H9 (cell line): Measurements from ENCODE around the gene SYDE2. TPM values are rescaled to one million over a fixed set of nuclear protein-coding genes. Genes with fewer than 3 reads are reported as not detected.
A peak's percentile ranks its signal among the peaks of the same experiment; 100 is the strongest.

Experiments
- DNase-seq: peaks from one replicate; pipeline ENCODE4 v3.0.0-alpha.2; 2017
- H2AFZ ChIP-seq: one replicate; pipeline ENCODE4 v1.6.1; 2013; ENCODE audit warnings: mild to moderate bottlenecking, low read length, control low read depth, moderate library complexity
- H2AK5ac ChIP-seq: 2 replicates; pipeline ENCODE4 v1.6.1; 2013; ENCODE audit warnings: low read length, control low read depth, mixed read lengths; ENCODE audit not compliant: insufficient read length
- H2BK120ac ChIP-seq: one replicate; pipeline ENCODE4 v1.6.1; 2013; ENCODE audit warnings: low read depth, mild to moderate bottlenecking, low read length, control low read depth, inconsistent platforms; ENCODE audit not compliant: poor library complexity, severe bottlenecking
- H2BK12ac ChIP-seq: 2 replicates; pipeline ENCODE4 v1.6.1; 2013; ENCODE audit warnings: low read length, control low read depth, mixed read lengths, low read depth; ENCODE audit not compliant: insufficient read length
- H2BK15ac ChIP-seq: 2 replicates; pipeline ENCODE4 v1.6.1; 2013; ENCODE audit warnings: low read depth, low read length, control low read depth
- H2BK20ac ChIP-seq: one replicate; pipeline ENCODE4 v1.6.1; 2013; ENCODE audit warnings: low read depth, mild to moderate bottlenecking, low read length, control low read depth, inconsistent platforms; ENCODE audit not compliant: poor library complexity, severe bottlenecking
- H2BK5ac ChIP-seq: 2 replicates; pipeline ENCODE4 v1.6.1; 2013; ENCODE audit warnings: low read length, control low read depth, mixed read lengths; ENCODE audit not compliant: insufficient read length
- H3K14ac ChIP-seq: 2 replicates; pipeline ENCODE4 v1.6.1; 2013; ENCODE audit warnings: low read length, control low read depth; ENCODE audit not compliant: insufficient read depth
- H3K18ac ChIP-seq: 2 replicates; pipeline ENCODE4 v1.6.1; 2013; ENCODE audit warnings: low read depth, mild to moderate bottlenecking, mixed read lengths, low read length, control low read depth; ENCODE audit not compliant: insufficient read length
- H3K23ac ChIP-seq: 2 replicates; pipeline ENCODE4 v1.6.1; 2013; ENCODE audit warnings: low read length, control low read depth, mixed read lengths, low read depth; ENCODE audit not compliant: insufficient read length
- H3K23me2 ChIP-seq: 2 replicates; pipeline ENCODE4 v1.6.1; 2013; ENCODE audit warnings: low read depth, mild to moderate bottlenecking, mixed read lengths, low read length, control low read depth; ENCODE audit not compliant: insufficient read length, poor library complexity, severe bottlenecking
- H3K27ac ChIP-seq: 2 replicates; pipeline ENCODE4 v1.5.1; 2013; ENCODE audit warnings: low read length, control low read depth, mixed read lengths, low read depth; ENCODE audit not compliant: insufficient read length
- H3K27me3 ChIP-seq: 2 replicates; pipeline ENCODE4 v1.6.1; 2013; ENCODE audit warnings: low read length, control low read depth, inconsistent platforms; ENCODE audit not compliant: insufficient read depth
- H3K4ac ChIP-seq: 2 replicates; pipeline ENCODE4 v1.6.1; 2013; ENCODE audit warnings: low read depth, mild to moderate bottlenecking, control low read depth, inconsistent platforms, low read length, moderate library complexity
- H3K4me1 ChIP-seq: 2 replicates; pipeline ENCODE4 v1.6.1; 2013; ENCODE audit warnings: low read length, control low read depth, inconsistent platforms; ENCODE audit not compliant: insufficient read depth
- H3K4me2 ChIP-seq: 2 replicates; pipeline ENCODE4 v1.6.1; 2013; ENCODE audit warnings: low read length, control low read depth, mixed read lengths; ENCODE audit not compliant: insufficient read length, insufficient read depth
- H3K56ac ChIP-seq: 2 replicates; pipeline ENCODE4 v1.6.1; 2013; ENCODE audit warnings: low read depth, mild to moderate bottlenecking, mixed read lengths, low read length, control low read depth; ENCODE audit not compliant: insufficient read length
- H3K79me1 ChIP-seq: 2 replicates; pipeline ENCODE4 v1.6.1; 2013; ENCODE audit warnings: low read depth, mild to moderate bottlenecking, moderate library complexity, low read length, control low read depth, inconsistent platforms; ENCODE audit not compliant: insufficient read depth, poor library complexity, severe bottlenecking
- H3K79me2 ChIP-seq: 2 replicates; pipeline ENCODE4 v1.6.1; 2013; ENCODE audit warnings: low read length, control low read depth, inconsistent platforms; ENCODE audit not compliant: insufficient read depth
- H3K9ac ChIP-seq: 2 replicates; pipeline ENCODE4 v1.6.1; 2013; ENCODE audit warnings: low read length, control low read depth, mixed read lengths; ENCODE audit not compliant: insufficient read length; ENCODE audit errors: extremely low read depth
- H3K9me3 ChIP-seq: one replicate; pipeline ENCODE4 v1.6.1; 2013; ENCODE audit warnings: low read depth, low read length, inconsistent platforms; ENCODE audit not compliant: control insufficient read depth
- H3T11ph ChIP-seq: one replicate; pipeline ENCODE4 v1.6.1; 2013; ENCODE audit warnings: mild to moderate bottlenecking, low read length, control low read depth, inconsistent platforms
- H4K20me1 ChIP-seq: one replicate; pipeline ENCODE4 v1.6.1; 2013; ENCODE audit not compliant: control insufficient read depth, insufficient read length, insufficient read depth
- H4K5ac ChIP-seq: 2 replicates; pipeline ENCODE4 v1.6.1; 2013; ENCODE audit warnings: low read depth, mild to moderate bottlenecking, mixed read lengths, low read length, control low read depth; ENCODE audit not compliant: insufficient read length
- H4K8ac ChIP-seq: replicated peaks from 2 replicates; pipeline ENCODE4 v1.6.1; 2013; ENCODE audit warnings: low read length, control low read depth, mixed read lengths, low read depth; ENCODE audit not compliant: insufficient read length
- H4K91ac ChIP-seq: 2 replicates; pipeline ENCODE4 v1.6.1; 2013; ENCODE audit warnings: low read depth, mild to moderate bottlenecking, moderate library complexity, mixed read lengths, low read length, control low read depth; ENCODE audit not compliant: insufficient read length
- H3K27ac Mint-ChIP-seq, 3 experiments: 2 replicates in 2 of 3; 3 replicates in 1 of 3; pipeline ENCODE4 v1.8.0; 2020 to 2021; ENCODE audit warnings: mixed read lengths in 3 of 3, mild to moderate bottlenecking in 1 of 3, moderate library complexity in 1 of 3
- H3K27me3 Mint-ChIP-seq: 2 replicates; pipeline ENCODE4 v1.8.0; 2021; ENCODE audit warnings: low read depth, mild to moderate bottlenecking, moderate library complexity, mixed read lengths
- H3K36me3 Mint-ChIP-seq, 3 experiments: 2 replicates in 2 of 3; 3 replicates in 1 of 3; pipeline ENCODE4 v1.8.0; 2020 to 2021; ENCODE audit warnings: low read depth in 3 of 3, mixed read lengths in 3 of 3; ENCODE audit not compliant: insufficient read depth in 1 of 3
- H3K4me1 Mint-ChIP-seq, 2 experiments: 2 replicates each; pipeline ENCODE4 v1.8.0; 2020; ENCODE audit warnings: mixed read lengths in 2 of 2
- H3K4me3 Mint-ChIP-seq, 2 experiments: 2 replicates in 1 of 2; 3 replicates in 1 of 2; pipeline ENCODE4 v1.8.0; 2020 to 2021; ENCODE audit warnings: mild to moderate bottlenecking in 2 of 2, mixed read lengths in 2 of 2, moderate library complexity in 1 of 2
- H3K9me3 Mint-ChIP-seq, 2 experiments: 2 replicates in 1 of 2; 3 replicates in 1 of 2; pipeline ENCODE4 v1.8.0; 2020; ENCODE audit warnings: mild to moderate bottlenecking in 2 of 2, mixed read lengths in 2 of 2, moderate library complexity in 1 of 2
- CTCF ChIP-seq: fragments of 200-600 bp; sonication (generic); conservative IDR thresholded peaks from 3 replicates; pipeline ENCODE4 v1.8.0; 2021; ENCODE audit warnings: antibody characterized with exemption, mild to moderate bottlenecking
- WGBS: extraction: QIAGEN DNeasy Blood & Tissue Kit; methylation state at CpG from one replicate; pipeline ENCODE4 v1.1.7; 2013; ENCODE audit warnings: missing lambda C conversion rate, low lambda C conversion rate, mixed read lengths; ENCODE audit not compliant: insufficient read length; ENCODE audit errors: extremely low coverage; 5-methylcytosine and 5-hydroxymethylcytosine counted together
- total RNA-seq: library from RNA; stranded (reverse); gene quantifications from 2 replicates; pipeline ENCODE4 v1.2.1, GENCODE V29; 2021

Gene SYDE2
- total RNA-seq, 1 experiment from 2014 or later, result 12.4 TPM

GRCh38 chr1:85171721-85172120, 29.1 kb downstream of the SYDE2 start:
- no peak overlapping the region for H3K14ac ChIP-seq
- H4K8ac ChIP-seq, result no peak overlapping the region
- no peak overlapping the region for H2BK5ac ChIP-seq
- no peak overlapping the region for H2BK20ac ChIP-seq
- Mint-ChIP-seq H3K36me3 (peaks cover 0 to 4% (median 0%) of the 10 kb centered on the region in 3 experiments; a peak in 1 of 7 replicates), H3K27me3 (no peaks in the 10 kb centered on the region), H3K9me3 (no peaks in the 10 kb centered on the region), H3K4me3 (no peak overlapping the region), H3K4me1 (no peaks in the 10 kb centered on the region), H3K27ac (peak overlapping the region in 1 of 3 experiments; percentile 9; a peak in 2 of 7 replicates)
- H4K5ac ChIP-seq, result no peak overlapping the region
- H2BK12ac ChIP-seq, result no peak overlapping the region
- no peak overlapping the region for H3K18ac ChIP-seq
- no peak for DNase-seq
- H3K23ac ChIP-seq, result no peak overlapping the region
- no peaks in the 10 kb centered on the region for H3K23me2 ChIP-seq
- H2AK5ac ChIP-seq, result no peak overlapping the region
- H4K20me1 ChIP-seq, result no peaks in the 10 kb centered on the region
- H3K9ac ChIP-seq, result no peak overlapping the region
- no peaks in the 10 kb centered on the region for H3K27me3 ChIP-seq
- no peaks in the 10 kb centered on the region for H3K4me1 ChIP-seq
- no peak for TF ChIP-seq CTCF
- no peaks in the 10 kb centered on the region for H3K79me1 ChIP-seq
- H3K56ac ChIP-seq, result no peak overlapping the region
- no CpG with 5 or more reads among the region's 1 CpG for WGBS
- no peak overlapping the region for H2AFZ ChIP-seq
- H2BK15ac ChIP-seq, result no peak overlapping the region
- H2BK120ac ChIP-seq, result no peak overlapping the region
- no peak overlapping the region for H3K27ac ChIP-seq
- H3K4ac ChIP-seq, result no peak overlapping the region
- no peaks in the 10 kb centered on the region for H3K9me3 ChIP-seq
- no peak overlapping the region for H4K91ac ChIP-seq
- H3K79me2 ChIP-seq, result no peaks in the 10 kb centered on the region; the same call in 1 of the 2 replicates
- H3K4me2 ChIP-seq, result no peak overlapping the region
- H3T11ph ChIP-seq, result no peak overlapping the region
